Stimulated activated CD8-positive, alpha-beta memory T cell treated with anti-CD3 and anti-CD28 coated beads, Interleukin-7, amount 100 ng/mL, for 48 hours (primary cell): ENCODE results near the gene FAM9A.

Experiments
- DNase-seq, 2 donors: peaks; one replicate each; pipeline ENCODE4 v3.0.0-alpha.2; 2020; ENCODE audit warnings: low read depth in 1 of 2; ENCODE audit errors: extremely low read depth in 1 of 2

Gene FAM9A

DNA sequence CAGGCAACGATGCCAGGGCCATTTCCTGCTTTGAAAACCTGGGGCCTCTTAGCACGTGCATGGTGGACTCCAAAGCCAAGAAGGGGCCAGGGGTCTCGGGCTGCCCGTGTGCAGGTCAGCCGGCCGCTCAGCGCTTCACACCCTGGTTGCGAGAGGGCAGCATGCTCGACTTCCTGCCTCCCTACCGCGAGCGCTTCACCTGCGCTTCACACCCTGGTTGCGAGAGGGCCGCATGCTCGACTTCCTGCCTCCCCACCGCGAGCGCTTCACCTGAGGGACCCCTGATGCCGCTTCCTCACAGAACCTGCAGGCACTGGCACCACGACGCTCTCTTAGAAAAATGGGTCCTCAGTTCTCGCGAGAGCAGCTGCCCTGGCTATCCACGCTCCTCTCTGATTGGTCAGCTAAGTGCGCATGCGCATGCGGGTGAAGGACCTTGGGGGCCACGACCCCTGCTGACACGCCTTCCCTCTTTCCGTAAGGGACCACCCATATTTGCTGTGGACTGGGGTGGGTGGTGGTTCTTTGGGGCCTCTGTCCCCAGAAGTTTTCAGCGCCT, at the start of gene FAM9A:
TSS of gene FAM9A (minus strand) at position 343 of the 559 bp plus-strand sequence. CDS start 1,212 bp downstream, outside the sequence.
- DNase-seq, result no peak

DNA sequence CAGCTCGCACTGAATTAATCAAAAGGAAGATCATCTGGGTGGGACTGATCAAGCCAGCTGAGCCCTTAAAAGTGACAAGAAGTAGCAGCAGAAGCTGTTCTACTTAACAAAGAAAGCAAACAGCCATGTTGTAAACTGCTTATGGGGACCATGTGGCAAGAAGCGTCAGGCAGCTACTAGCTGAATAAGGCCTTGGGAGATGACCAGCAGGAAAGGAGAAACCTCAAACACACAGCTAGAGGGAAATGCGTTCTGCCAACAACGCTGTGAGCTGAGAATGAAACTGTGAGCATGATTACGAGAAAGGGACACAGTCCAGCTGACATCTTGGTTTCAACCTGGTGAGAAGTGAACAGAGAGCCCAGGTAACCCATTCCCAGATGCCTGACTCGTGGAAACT, 49.3 kb upstream of the FAM9A start:
- no peak for DNase-seq

- no peak for DNase-seq
Measured at GRCh38 chrX:8849945-8850344, 48.8 kb upstream of the FAM9A start.

DNA sequence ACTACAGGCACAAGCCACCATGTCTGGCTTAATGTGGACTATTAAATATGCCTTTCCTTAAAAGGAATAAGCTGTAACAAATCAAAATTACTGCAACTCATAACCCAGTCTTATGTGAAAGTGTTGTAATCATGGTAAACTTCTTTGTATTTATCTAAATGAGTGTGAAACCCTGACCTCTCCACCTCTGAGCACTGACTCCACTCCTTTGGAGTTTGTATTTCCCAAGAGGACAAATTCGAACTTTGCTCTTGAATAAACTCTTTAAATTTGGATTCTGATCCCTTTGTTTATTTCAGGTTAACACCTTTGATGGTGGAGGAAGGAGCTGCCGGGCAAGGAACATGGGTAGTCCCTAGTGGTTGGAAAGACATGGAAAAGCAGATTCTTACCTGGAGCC, 48.3 kb upstream of the FAM9A start:
- DNase-seq, result no peak

DNA sequence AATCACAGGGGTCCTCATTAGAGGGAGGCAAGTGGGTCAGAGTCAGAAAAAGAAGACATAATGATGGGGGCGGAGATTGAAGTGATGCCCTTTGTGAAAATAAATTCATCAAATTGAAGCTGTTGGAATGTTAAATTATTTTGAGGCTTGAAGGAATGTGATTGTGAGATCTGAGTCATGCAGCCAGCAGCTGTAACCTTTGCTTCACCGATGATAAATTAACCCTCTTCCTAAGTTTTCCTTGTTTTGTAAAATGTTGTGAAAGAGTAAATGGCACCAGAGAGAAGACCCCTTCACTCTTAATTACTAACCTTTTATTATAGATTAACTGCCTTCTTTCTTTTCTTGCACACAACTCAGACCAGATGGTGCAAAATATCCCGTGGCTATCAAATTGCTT, 47.7 kb upstream of the FAM9A start:
- DNase-seq, result no peak

GRCh38 chrX:8848441-8848840, 47.3 kb upstream of the FAM9A start:
- DNase-seq, result no peak

- DNase-seq, result no peak
Measured at GRCh38 chrX:8847360-8847759, 46.2 kb upstream of the FAM9A start.

GRCh38 chrX:8846266-8846665, 45.1 kb upstream of the FAM9A start:
- no peak for DNase-seq

DNA sequence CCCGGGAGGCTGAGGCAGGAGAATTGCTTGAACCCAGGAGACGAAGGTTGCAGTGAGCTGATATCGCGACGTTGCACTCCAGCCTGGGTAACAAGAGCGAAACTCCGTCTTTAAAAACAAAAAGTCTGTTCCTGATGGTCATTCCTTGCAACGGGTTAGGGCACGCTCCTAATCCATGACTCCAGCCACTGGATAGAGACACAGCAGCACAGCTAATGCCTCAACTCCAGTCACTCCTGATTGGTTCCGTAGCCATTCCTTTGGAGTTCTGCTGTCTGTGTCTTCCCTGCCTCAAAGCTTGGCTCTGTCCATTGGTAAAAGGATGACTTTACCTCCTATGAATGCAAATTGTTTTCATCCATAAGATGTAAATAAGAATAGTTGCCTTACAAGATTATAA, 44.3 kb upstream of the FAM9A start:
- no peak for DNase-seq

- no peak for DNase-seq
Measured at GRCh38 chrX:8845060-8845459, 43.9 kb upstream of the FAM9A start.

DNA sequence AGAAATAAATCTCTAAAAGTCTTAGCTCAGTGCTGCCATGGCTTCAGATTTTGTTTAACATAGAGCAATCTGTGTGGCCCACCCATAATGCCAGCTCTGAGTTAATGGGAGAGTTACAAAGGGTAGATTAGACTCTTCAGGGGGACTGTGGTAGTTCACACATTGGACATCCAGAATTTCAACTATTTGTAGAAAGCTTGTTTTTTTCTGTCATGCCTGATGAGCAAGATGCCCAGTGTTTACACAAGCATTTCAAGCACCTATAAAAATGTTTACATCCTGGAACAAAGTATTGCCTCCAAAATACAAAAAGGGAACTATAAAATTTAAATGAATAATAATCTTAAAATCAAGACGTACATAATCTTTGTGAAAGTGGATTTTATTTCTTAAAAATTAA, 43.0 kb upstream of the FAM9A start:
- DNase-seq, result no peak

- no peak for DNase-seq
Measured at GRCh38 chrX:8841911-8842310, 40.7 kb upstream of the FAM9A start.

- DNase-seq, result no peak
Measured at GRCh38 chrX:8834392-8834791, 33.2 kb upstream of the FAM9A start.

GRCh38 chrX:8832582-8833378, 31.6 kb upstream of the FAM9A start:
- no peak for DNase-seq

GRCh38 chrX:8823698-8824097, 22.5 kb upstream of the FAM9A start:
- no peak for DNase-seq

DNA sequence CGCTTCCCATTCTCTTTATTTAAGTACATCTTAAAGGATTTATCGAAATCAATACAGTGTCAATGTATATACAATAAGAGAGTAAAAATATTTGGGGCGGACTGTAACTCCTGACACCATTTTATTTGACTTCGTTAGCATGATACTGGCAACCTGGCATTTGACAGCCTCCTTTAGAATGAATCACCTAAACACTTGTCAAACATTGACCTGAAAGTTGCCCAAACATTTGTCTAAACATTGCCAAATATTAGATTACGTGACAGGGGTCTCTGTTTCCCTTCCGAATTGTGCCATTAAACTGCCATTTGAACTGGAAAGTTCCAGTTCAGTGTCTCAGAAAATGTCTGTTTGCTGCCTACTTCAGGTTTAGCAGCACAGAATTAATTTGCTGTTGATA, 20.8 kb upstream of the FAM9A start:
- no peak for DNase-seq

DNA sequence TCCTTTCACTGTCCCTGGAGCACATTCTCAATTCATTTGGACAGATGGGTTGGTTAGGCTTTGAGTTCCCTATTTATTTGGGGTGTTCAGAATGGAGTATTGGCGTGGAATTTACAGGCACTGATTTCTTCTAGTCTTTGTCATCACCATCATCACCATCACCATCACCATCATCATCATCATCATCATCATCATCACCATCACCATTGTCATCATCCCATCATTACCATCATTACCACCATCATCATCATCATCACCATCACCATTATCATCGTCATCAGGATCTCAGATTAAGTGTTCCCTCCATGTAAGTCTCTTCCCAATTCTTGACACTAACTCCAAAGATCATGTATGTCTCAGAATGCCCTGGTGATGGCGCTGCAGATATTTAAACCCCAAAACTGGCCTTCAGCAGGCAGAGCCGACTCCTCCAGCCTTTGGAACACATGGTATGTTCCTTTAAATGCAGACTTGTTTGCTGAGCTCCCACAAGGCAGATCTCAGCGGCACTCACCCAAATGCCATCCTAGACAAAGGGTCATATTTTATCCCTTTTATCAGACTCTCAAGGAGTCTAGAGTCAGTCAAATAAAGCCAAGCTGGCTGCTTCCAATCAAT, 19.8 kb upstream of the FAM9A start:
- no peak for DNase-seq

- DNase-seq, result no peak
Measured at GRCh38 chrX:8815460-8816065, 14.4 kb upstream of the FAM9A start.

DNA sequence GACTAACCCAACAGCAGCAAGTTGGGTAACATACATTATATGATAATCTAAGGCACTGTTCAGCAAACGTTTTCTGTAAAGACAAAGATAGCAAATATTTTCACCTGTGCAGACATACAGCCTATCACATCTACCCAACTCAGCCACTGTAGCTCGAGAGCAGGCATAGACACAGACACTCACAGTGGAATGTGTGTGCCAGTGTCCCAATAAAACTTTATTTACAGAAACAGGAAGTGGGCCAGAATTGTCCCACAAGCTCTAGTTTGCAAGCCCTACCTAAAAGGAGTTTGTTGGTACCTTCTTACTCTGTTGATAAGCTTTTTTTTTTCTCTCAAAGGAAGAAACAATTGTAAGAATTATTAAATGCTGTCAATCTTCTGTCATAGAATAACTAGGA, 11.9 kb upstream of the FAM9A start:
- no peak for DNase-seq

DNA sequence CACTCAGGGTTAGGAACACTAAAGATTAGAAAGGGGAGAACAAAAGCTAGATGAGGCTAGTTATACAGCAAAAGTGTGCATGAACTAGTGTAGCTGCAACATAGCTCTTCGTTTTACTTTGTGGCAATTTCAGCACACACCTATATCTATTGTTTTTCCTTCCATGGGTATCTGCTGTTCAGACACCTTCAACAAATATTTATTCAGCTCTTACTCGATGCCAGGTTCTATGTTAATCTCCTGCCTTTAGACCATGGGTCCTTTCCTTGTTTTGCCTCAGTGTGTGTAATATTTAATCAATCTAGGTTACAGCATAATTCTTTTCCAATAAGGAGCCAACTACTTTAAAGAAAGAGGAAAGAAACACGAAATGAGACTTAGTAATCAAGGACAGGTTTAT, 10.4 kb upstream of the FAM9A start:
- no peak for DNase-seq

- no peak for DNase-seq
Measured at GRCh38 chrX:8808661-8809060, 7.5 kb upstream of the FAM9A start.

GRCh38 chrX:8805974-8806373, 4.8 kb upstream of the FAM9A start:
- no peak for DNase-seq
